Omental fat pad (tissue), 4 donors: Measurements from ENCODE around the gene FNTB. TPM values are rescaled to one million over a fixed set of nuclear protein-coding genes. Genes with fewer than 3 reads are reported as not detected.
A peak's percentile ranks its signal among the peaks of the same experiment; 100 is the strongest.

ENCODE experiments used
- ATAC-seq: fragments of 150-250 bp; one replicate; pipeline ENCODE4 v1.9.1; 2016; ENCODE audit warnings: mild to moderate bottlenecking, moderate library complexity; ENCODE audit not compliant: low FRiP score
- DNase-seq: peaks from one replicate; pipeline ENCODE4 v3.0.0-alpha.2; 2019; ENCODE audit warnings: low spot score
- CTCF ChIP-seq, 3 donors: fragments of 450-650 bp; IDR thresholded peaks; one replicate each; pipeline ENCODE4 v1.5.1; 2016 to 2017; ENCODE audit warnings: antibody characterized with exemption in 3 of 3, mild to moderate bottlenecking in 3 of 3, moderate library complexity in 2 of 3
- total RNA-seq, 4 donors: library from RNA; depleted of rRNA; stranded (reverse); fragments of >200 nt; gene quantifications; one replicate each; pipeline ENCODE4 v1.1.0, GENCODE V29; 2016

The FNTB gene
- total RNA-seq, 4 donors from 2014 or later = 8.4 to 16.7 (median 13.7) TPM

- no peak for ATAC-seq
- no peak for DNase-seq
- TF ChIP-seq CTCF (IDR thresholded peaks at IDR 0.05) = no peak
Observed at GRCh38 chr14:64993266-64993930, 6.7 kb downstream of the FNTB start.

GRCh38 chr14:64994540-64994939 lies 7.8 kb downstream of the FNTB start:
- DNase-seq = no peak
- TF ChIP-seq CTCF (IDR thresholded peaks at IDR 0.05) = no peak
- ATAC-seq = no peak

GRCh38 chr14:64995291-64995690 lies 8.6 kb downstream of the FNTB start:
- no peak for DNase-seq
- ATAC-seq = no peak
- no peak for TF ChIP-seq CTCF (IDR thresholded peaks at IDR 0.05)

GRCh38 chr14:64997108-64997794 lies 10.6 kb downstream of the FNTB start:
- DNase-seq (no peak), ATAC-seq (no peak)
- TF ChIP-seq CTCF (IDR thresholded peaks at IDR 0.05) = no peak

GRCh38 chr14:64998455-64998931 lies 11.8 kb downstream of the FNTB start:
- no peak for TF ChIP-seq CTCF (IDR thresholded peaks at IDR 0.05)
- ATAC-seq = no peak
- no peak for DNase-seq

GRCh38 chr14:65000898-65001591 lies 14.3 kb downstream of the FNTB start:
- no peak for DNase-seq
- ATAC-seq = peak; percentile 41
- no peak for TF ChIP-seq CTCF (IDR thresholded peaks at IDR 0.05)
